HG03571 (cell line): ENCODE data around the gene ATP11A.

ENCODE experiments used
- ATAC-seq: cut with Tn5 transposase; IDR thresholded peaks from one replicate; pipeline ENCODE4 v1.9.1; 2021; ENCODE audit not compliant: unreplicated experiment

Gene ATP11A

GRCh38 chr13:112690283-112690929 lies 568 bp downstream of the ATP11A start:
- peak; percentile 22 for ATAC-seq

- no peak for ATAC-seq
These were observed 2.3 kb downstream of the ATP11A start for GRCh38 chr13:112692104-112692503.

- ATAC-seq = no peak
These were observed 2.7 kb downstream of the ATP11A start for GRCh38 chr13:112692586-112692985.

- ATAC-seq = no peak
These were observed 4.1 kb downstream of the ATP11A start for GRCh38 chr13:112693831-112694497.

GRCh38 chr13:112695121-112695520 lies 5.3 kb downstream of the ATP11A start:
- no peak for ATAC-seq

GRCh38 chr13:112696001-112696868 lies 6.4 kb downstream of the ATP11A start:
- ATAC-seq = no peak

- ATAC-seq = no peak
These were observed 7.1 kb downstream of the ATP11A start for GRCh38 chr13:112696869-112697465.

- ATAC-seq = no peak
These were observed 8.2 kb downstream of the ATP11A start for GRCh38 chr13:112697756-112698655.

GRCh38 chr13:112699322-112699918 lies 9.6 kb downstream of the ATP11A start:
- no peak for ATAC-seq

- ATAC-seq = no peak
These were observed 10.6 kb downstream of the ATP11A start for GRCh38 chr13:112700291-112701060.

- no peak for ATAC-seq
These were observed 12.6 kb downstream of the ATP11A start for GRCh38 chr13:112702341-112702985.

- no peak for ATAC-seq
These were observed 13.1 kb downstream of the ATP11A start for GRCh38 chr13:112702986-112703379.

GRCh38 chr13:112703449-112704284 lies 13.8 kb downstream of the ATP11A start:
- ATAC-seq = no peak

GRCh38 chr13:112704308-112705145 lies 14.7 kb downstream of the ATP11A start:
- no peak for ATAC-seq

- no peak for ATAC-seq
These were observed 15.4 kb downstream of the ATP11A start for GRCh38 chr13:112705286-112705685.

- no peak for ATAC-seq
These were observed 16.3 kb downstream of the ATP11A start for GRCh38 chr13:112706171-112706570.
